ENCODE data around the gene PTPN18. TPM values are rescaled to one million over a fixed set of nuclear protein-coding genes. Genes with fewer than 3 reads are reported as not detected.

The PTPN18 gene
- polyA plus RNA-seq, 1 experiment = 24.4 TPM

DNA sequence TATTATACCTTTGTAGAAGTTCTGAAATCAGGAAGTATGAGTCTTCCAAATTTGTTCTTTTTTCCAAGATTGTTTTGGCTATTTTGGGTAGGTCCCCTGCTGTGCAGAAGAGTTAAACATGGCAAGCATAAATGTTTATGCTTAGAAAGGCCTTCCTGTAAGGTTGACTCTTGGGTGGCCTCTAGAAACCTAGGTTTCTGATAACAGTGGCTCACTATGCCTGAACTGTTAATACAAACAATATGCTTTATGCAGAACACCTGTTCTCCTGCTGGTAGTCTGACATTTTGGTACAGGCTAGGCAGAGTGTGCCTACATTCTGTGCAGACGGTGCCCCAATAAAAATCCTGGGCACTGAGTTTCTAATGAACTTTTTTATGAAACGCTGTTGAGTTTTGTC lies 10.1 kb downstream of the PTPN18 start:
- CTCF ChIA-PET = interaction anchor here (1.0 kb wide), 1 partner anchor 10 kb away, joined by 3 read pairs; the partner anchor contains the start of gene PTPN18
- no peak overlapping the region for H3K4me3 ChIP-seq (ENCODE audit: low read depth, low read length)
- DNase-seq (ENCODE audit: low read depth) = no peak
- TF ChIP-seq, protein P1, sequence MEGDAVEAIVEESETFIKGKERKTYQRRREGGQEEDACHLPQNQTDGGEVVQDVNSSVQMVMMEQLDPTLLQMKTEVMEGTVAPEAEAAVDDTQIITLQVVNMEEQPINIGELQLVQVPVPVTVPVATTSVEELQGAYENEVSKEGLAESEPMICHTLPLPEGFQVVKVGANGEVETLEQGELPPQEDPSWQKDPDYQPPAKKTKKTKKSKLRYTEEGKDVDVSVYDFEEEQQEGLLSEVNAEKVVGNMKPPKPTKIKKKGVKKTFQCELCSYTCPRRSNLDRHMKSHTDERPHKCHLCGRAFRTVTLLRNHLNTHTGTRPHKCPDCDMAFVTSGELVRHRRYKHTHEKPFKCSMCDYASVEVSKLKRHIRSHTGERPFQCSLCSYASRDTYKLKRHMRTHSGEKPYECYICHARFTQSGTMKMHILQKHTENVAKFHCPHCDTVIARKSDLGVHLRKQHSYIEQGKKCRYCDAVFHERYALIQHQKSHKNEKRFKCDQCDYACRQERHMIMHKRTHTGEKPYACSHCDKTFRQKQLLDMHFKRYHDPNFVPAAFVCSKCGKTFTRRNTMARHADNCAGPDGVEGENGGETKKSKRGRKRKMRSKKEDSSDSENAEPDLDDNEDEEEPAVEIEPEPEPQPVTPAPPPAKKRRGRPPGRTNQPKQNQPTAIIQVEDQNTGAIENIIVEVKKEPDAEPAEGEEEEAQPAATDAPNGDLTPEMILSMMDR (IDR thresholded peaks at IDR 0.05; ENCODE audit: insufficient read depth, low read depth, low read length) = no peak
- H3K36me3 ChIP-seq (ENCODE audit: control insufficient read depth, insufficient read depth, low read length) = no peaks in the 10 kb centered on the region
- no peaks in the 10 kb centered on the region for H3K27me3 ChIP-seq (ENCODE audit: control insufficient read depth, insufficient read depth, low read length)
- POLR2A ChIA-PET = no interaction called here

DNA sequence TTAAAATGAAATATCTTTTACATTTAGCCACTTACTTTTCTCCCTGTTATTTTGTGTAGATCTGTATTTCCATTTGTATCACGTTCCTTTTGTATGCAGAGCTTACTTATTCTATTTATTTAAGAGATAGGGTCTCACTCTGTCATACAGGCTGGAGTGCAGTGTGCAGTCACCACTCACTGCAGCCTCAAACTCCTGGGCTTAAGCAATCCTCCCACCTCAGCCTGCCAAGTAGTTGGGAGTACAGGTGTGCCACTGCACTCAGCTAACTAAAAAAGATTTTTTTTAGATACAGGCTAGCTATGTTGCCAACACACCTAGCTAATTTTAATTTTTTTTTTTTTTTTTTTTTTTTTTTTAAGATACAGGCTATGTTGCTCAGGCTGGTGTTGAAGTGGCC lies 10.9 kb downstream of the PTPN18 start:
- TF ChIP-seq, protein P1 (IDR thresholded peaks at IDR 0.05; ENCODE audit: insufficient read depth, low read depth, low read length) = no peak
- DNase-seq (ENCODE audit: low read depth) = no peak
- no peaks in the 10 kb centered on the region for H3K27me3 ChIP-seq (ENCODE audit: control insufficient read depth, insufficient read depth, low read length)
- H3K4me3 ChIP-seq (ENCODE audit: low read depth, low read length) = no peak overlapping the region
- POLR2A ChIA-PET = no interaction called here
- no peaks in the 10 kb centered on the region for H3K36me3 ChIP-seq (ENCODE audit: control insufficient read depth, insufficient read depth, low read length)
- CTCF ChIA-PET = interaction anchor here (1.0 kb wide), 1 partner anchor 11 kb away, joined by 3 read pairs; the partner anchor contains the start of gene PTPN18

DNA sequence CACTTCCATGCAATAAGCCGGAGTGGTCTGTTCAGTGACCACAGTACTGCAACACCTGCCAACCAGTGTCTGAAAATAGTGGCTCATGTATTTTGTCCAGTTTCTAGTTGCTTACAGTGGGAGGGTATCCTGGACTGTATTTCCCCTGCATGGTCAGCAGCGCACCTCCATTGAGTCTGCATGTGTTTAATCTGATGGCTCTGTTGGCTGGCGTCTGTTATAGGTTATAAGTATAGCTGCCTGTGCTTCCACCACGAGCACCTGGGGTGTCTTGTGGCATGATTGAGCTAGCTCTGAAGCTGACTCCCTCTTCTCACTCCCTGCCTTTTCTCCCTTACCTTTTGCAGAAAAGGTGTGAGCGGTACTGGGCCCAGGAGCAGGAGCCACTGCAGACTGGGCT lies 12.9 kb downstream of the PTPN18 start:
- TF ChIP-seq, protein P1 (IDR thresholded peaks at IDR 0.05; ENCODE audit: insufficient read depth, low read depth, low read length) = no peak
- Histone ChIP-seq H3K4me3 (ENCODE audit: low read depth, low read length) (no peak overlapping the region), H3K27me3 (ENCODE audit: control insufficient read depth, insufficient read depth, low read length) (no peaks in the 10 kb centered on the region), H3K36me3 (ENCODE audit: control insufficient read depth, insufficient read depth, low read length) (no peaks in the 10 kb centered on the region)
- DNase-seq (ENCODE audit: low read depth) = no peak
- CTCF ChIA-PET = no interaction called here
- POLR2A ChIA-PET = no interaction called here

DNA sequence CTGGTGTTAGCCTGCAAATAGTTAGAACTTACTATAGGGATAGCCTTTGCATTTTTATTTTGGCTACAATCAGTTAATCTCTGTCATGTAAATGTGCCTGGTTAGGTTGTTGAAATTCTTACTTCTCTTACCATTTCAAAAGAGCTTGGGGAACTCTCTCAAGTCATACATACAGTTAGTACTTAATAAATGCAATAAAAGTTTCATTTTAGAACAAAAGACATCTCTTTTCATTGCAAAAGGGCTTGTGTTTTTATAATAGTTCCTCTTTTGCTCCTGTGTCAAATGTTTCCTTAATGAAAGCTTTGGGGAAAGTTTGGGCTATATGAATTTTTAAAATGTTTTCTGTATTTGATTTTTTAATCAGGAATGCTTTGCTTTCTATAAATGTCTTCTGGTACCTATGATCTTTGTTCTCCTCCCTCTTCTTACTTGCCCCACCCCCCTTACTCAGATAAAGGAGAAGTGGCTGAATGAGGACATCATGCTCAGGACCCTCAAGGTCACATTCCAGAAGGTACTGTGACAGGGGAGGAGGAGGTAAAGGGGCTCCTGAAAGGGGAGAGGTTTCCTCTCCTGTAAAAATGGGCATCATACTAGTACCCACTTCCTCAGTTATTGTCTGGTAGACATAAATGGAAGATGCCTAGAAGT lies 13.6 kb downstream of the PTPN18 start:
- no peaks in the 10 kb centered on the region for H3K36me3 ChIP-seq (ENCODE audit: control insufficient read depth, insufficient read depth, low read length)
- ChIA-PET POLR2A (no interaction called here), CTCF (no interaction called here)
- no peak for DNase-seq (ENCODE audit: low read depth)
- TF ChIP-seq, protein P1 (IDR thresholded peaks at IDR 0.05; ENCODE audit: insufficient read depth, low read depth, low read length) = no peak
- H3K4me3 ChIP-seq (ENCODE audit: low read depth, low read length) = no peak overlapping the region
- H3K27me3 ChIP-seq (ENCODE audit: control insufficient read depth, insufficient read depth, low read length) = no peaks in the 10 kb centered on the region

DNA sequence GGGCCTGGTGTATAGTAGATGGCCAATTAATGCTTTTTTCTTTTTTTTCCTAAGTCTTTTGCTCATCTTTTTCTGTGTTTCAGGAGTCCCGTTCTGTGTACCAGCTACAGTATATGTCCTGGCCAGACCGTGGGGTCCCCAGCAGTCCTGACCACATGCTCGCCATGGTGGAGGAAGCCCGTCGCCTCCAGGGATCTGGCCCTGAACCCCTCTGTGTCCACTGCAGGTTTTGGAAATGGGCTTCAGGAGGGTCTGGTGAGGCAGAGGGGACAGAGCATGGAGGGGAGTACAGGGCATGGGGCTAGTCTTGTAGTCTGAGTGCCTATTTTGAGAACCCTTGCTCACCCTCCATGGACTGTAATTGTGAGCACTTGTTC lies 14.1 kb downstream of the PTPN18 start:
- Histone ChIP-seq H3K4me3 (ENCODE audit: low read depth, low read length) (no peak overlapping the region), H3K27me3 (ENCODE audit: control insufficient read depth, insufficient read depth, low read length) (no peaks in the 10 kb centered on the region), H3K36me3 (ENCODE audit: control insufficient read depth, insufficient read depth, low read length) (no peaks in the 10 kb centered on the region)
- POLR2A ChIA-PET = no interaction called here
- TF ChIP-seq, protein P1 (IDR thresholded peaks at IDR 0.05; ENCODE audit: insufficient read depth, low read depth, low read length) = no peak
- CTCF ChIA-PET = no interaction called here
- no peak for DNase-seq (ENCODE audit: low read depth)
